SK-N-SH (cell line): Measurements from ENCODE around the gene LOXHD1.

Experiments used
- FOXJ3 ChIP-seq: sonication (generic); formaldehyde crosslinking; IDR thresholded peaks from 2 replicates; pipeline ENCODE4 v1.5.1; 2020; ENCODE audit warnings: mild to moderate bottlenecking, missing genetic modification reagents
- POLR2AphosphoS5 ChIP-seq: IDR thresholded peaks from 2 replicates; pipeline ENCODE4 v1.6.1; 2012; ENCODE audit warnings: low read depth, low read length
- TAF1 ChIP-seq: IDR thresholded peaks from 2 replicates; pipeline ENCODE4 v1.6.1; 2012; ENCODE audit warnings: low read depth, mild to moderate bottlenecking, low read length, moderate library complexity, borderline replicate concordance
- TEAD4 ChIP-seq: IDR thresholded peaks from 2 replicates; pipeline ENCODE4 v1.4.0; 2012; ENCODE audit warnings: mild to moderate bottlenecking, borderline replicate concordance; ENCODE audit not compliant: insufficient read depth
- YY1 ChIP-seq: IDR thresholded peaks from 2 replicates; pipeline ENCODE4 v1.4.0; 2012; ENCODE audit warnings: low read depth, mild to moderate bottlenecking
- TF ChIP-seq, protein P1 (sequence below): fragments of 200-600 bp; sonication (generic); IDR thresholded peaks from 2 replicates; pipeline ENCODE4 v1.6.1; 2017; ENCODE audit warnings: antibody characterized with exemption, mild to moderate bottlenecking, moderate library complexity

DNA sequence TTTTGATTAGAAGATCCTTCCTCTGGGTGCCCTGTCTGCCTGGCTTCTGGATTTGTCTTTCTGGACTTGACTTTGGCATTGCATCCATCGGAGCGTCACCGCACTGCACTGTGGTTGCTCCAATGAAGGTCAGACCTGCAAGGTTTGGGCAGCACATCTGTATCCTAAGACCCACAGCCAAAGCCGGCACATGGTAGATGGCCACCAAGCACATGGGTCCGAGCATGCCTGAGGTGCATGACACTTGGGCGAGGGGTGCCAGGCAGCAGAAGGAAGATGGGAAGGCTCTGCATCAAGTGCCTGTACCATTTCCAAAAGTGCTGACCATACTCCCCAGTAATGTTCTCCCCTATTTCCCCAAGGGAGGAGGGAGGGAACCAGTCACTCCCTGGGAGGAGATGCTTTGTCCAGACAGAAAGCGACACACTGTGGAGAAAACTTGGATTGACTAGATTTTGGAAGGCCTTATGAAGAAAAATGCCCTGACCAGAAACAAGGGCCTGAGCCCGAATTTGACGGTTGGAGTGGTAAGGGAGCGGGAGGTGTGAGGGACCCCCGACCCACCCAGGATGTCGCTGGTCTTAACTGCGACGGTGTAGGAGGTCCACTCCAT, 149.9 kb downstream of the LOXHD1 start:
- TF ChIP-seq TAF1 (no peak), YY1 (no peak), FOXJ3 (no peak), TEAD4 (no peak), POLR2AphosphoS5 (no peak)
- TF ChIP-seq, protein P1, sequence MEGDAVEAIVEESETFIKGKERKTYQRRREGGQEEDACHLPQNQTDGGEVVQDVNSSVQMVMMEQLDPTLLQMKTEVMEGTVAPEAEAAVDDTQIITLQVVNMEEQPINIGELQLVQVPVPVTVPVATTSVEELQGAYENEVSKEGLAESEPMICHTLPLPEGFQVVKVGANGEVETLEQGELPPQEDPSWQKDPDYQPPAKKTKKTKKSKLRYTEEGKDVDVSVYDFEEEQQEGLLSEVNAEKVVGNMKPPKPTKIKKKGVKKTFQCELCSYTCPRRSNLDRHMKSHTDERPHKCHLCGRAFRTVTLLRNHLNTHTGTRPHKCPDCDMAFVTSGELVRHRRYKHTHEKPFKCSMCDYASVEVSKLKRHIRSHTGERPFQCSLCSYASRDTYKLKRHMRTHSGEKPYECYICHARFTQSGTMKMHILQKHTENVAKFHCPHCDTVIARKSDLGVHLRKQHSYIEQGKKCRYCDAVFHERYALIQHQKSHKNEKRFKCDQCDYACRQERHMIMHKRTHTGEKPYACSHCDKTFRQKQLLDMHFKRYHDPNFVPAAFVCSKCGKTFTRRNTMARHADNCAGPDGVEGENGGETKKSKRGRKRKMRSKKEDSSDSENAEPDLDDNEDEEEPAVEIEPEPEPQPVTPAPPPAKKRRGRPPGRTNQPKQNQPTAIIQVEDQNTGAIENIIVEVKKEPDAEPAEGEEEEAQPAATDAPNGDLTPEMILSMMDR: no peak
